Stimulated activated CD4-positive, alpha-beta T cell treated with anti-CD3 and anti-CD28 coated beads, Interleukin-4, amount 100 ng/mL, for 48 hours (primary cell): ENCODE results near the gene LRIG1.

ENCODE experiments used
- DNase-seq, 2 donors: peaks; one replicate each; pipeline ENCODE4 v3.0.0-alpha.2; 2020; ENCODE audit warnings: low read depth in 2 of 2

The LRIG1 gene

GRCh38 chr3:66500576-66501482 lies at the start of gene LRIG1:
LRIG1 (minus strand) TSS chr3:66501022; CDS start chr3:66500407, 615 bp downstream.
- DNase-seq, result peak; percentile 97 to 99

DNA sequence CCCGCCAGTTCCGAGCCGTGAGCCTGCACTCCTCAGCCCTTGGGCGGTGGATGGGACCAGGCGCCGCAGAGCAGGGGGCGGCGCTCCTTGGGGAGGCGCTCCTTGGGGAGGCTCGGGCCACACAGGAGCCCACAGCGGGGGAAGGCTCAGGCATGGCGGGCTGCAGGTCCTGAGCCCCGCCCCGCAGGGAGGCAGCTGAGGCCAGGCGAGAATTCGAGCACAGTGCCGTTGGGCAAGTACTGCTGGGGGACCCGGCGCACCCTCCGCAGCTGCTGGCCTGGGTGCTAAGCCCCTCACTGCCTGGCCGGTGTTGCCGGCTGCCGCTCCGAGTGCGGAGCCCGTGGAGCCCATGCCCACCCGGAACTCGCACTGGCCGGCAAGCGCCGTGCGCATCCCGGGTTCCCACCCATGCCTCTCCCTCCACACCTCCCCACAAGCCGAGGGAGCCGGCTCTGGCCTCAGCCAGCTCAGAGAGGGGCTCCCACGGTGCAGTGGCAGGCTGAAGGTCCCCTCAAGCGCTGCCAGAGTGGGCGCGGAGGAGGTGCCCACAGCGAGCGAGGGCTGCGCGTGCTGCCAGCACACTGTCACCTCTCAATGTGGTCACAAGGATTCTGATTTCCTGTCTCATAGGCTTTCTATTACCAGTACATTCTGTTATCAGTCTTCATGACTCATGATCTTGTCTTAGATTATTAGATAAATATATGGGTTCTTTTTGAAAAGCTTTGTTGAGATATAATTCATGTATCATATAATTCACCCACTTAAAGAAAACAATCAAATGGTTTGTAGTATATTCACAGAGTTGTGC lies 44.0 kb upstream of the LRIG1 start:
- no peak for DNase-seq

GRCh38 chr3:66542153-66542552 lies 41.3 kb upstream of the LRIG1 start:
- no peak for DNase-seq

- no peak for DNase-seq
Observed at GRCh38 chr3:66539466-66539989, 38.7 kb upstream of the LRIG1 start.

GRCh38 chr3:66538390-66538789 lies 37.6 kb upstream of the LRIG1 start:
- DNase-seq, result no peak

DNA sequence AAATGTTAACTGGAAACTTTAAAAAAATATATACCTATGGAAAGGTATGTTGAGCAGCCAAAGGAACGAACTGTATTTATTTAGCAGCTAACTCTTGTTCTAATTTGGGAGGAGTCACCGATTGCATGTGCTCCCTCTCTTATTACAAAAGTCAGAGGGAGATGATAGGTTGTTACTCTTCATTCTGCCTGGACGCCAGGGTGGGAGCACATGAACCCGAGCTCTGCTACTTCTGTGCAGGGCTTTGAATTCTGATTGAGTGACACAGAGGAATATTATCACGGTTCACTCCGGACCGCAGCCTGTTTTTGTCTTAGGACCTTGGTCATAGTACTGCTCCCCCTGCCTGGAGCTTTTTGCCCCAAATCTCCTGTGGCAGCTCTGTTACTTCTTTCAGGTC lies 36.9 kb upstream of the LRIG1 start:
- no peak for DNase-seq

- no peak for DNase-seq
Observed at GRCh38 chr3:66536791-66537190, 36.0 kb upstream of the LRIG1 start.

DNA sequence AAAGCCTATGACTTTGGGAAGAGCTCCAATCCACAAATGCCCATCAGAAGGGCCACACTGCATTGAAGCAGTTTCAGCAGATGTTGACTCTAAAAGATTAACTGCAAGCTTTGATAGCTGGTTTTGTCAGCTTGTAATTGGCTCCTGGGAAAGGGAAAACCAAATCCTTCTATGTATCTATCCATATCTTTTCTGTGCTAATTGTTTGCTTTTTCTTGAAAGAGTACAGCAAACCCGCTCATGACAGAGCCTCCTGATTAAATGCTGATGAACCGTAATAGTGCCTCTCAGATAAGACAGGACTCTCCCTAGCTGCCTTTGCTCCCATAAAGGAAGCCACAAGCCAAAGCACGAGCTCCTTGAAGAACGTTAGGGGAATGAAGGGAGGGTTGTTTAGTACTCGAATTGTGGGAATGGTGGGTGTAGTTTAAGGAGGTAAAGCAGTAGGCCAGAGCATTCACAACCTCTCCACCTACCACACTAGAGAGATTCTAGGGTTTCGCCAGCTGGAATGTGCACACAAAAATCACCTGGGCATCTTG lies 33.6 kb upstream of the LRIG1 start:
- no peak for DNase-seq

- DNase-seq, result no peak
Observed at GRCh38 chr3:66532613-66533012, 31.8 kb upstream of the LRIG1 start.

GRCh38 chr3:66532160-66532587 lies 31.4 kb upstream of the LRIG1 start:
- no peak for DNase-seq

DNA sequence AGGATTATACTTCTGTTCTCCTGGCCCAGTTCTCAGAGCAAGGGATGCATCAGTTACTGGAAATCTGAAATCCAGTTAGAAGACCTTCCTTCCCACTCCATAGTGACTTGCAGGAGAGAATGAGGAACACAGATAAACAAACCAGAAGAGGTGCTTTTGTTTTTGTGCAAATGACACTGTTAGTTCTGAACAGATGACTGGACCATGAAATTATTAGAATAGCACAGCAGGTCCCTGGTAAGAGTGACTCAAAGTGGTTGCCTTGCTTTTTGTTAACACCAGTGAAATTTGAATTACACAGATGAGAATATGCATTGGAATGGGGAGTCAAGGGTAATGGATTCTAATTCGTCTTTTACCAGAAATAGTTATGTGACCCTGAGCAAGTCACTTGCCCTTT lies 30.4 kb upstream of the LRIG1 start:
- DNase-seq, result no peak

GRCh38 chr3:66527246-66527645 lies 26.4 kb upstream of the LRIG1 start:
- no peak for DNase-seq

DNA sequence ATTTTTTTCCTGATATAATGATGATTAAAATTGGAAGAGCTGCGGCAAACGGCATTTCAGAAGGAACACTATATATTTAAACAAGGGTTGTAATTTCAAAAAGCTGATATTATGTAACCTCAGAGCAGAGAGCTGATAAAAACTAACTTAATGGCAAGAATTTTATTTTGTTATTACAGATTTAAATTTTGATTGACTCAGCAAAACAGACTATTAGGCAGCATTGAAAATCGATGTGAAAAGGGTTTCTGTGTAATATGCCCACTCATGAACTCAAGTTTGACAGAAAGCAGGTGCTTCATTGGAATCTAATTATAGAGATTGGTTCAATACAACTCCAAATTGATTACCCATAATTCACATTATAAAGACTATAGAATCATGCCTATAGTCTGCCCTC lies 24.9 kb upstream of the LRIG1 start:
- no peak for DNase-seq

DNA sequence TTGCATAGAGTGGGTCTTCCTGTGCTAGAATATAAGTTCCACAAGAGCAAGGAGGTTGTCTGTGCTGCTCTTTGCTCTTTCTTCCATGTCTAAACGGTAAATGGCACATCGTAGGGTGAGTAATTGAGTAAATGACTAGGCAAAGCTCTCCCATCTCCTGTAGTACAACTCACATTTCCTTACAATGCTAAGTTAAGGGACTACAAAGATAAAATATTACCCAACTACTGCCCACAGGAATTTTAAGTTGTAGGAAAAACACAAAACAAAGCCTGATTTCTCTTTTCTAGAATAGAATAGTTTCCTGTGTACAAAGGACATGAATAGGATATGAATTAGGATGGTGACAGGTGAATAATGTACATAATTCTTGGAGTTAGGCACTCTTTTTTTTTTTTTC lies 19.9 kb upstream of the LRIG1 start:
- DNase-seq, result no peak

- no peak for DNase-seq
Observed at GRCh38 chr3:66518644-66519043, 17.8 kb upstream of the LRIG1 start.

DNA sequence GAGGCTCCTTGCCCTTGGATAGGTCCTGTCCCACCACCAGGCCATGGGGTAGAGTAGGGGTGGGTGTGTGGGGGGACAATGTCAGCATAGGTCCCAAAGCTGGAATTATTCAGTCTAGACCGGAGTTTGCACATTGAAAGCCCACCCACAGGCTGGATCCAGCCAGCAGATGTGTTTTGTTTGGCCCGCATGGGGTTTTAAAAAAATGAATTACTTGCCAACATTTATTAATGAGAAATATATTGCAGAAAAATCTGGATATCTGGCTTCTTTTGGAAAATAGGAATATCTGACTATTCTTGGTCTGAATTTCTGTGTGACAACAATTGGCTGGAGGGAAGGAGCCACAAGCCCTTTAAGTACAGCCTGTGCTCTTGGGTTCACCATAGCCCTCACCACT lies 17.3 kb upstream of the LRIG1 start:
- no peak for DNase-seq

- DNase-seq, result no peak
Observed at GRCh38 chr3:66517241-66517640, 16.4 kb upstream of the LRIG1 start.

GRCh38 chr3:66508461-66508860 lies 7.6 kb upstream of the LRIG1 start:
- DNase-seq, result no peak

GRCh38 chr3:66507423-66508260 lies 6.8 kb upstream of the LRIG1 start:
- no peak for DNase-seq

- DNase-seq, result no peak
Observed at GRCh38 chr3:66506154-66506553, 5.3 kb upstream of the LRIG1 start.

DNA sequence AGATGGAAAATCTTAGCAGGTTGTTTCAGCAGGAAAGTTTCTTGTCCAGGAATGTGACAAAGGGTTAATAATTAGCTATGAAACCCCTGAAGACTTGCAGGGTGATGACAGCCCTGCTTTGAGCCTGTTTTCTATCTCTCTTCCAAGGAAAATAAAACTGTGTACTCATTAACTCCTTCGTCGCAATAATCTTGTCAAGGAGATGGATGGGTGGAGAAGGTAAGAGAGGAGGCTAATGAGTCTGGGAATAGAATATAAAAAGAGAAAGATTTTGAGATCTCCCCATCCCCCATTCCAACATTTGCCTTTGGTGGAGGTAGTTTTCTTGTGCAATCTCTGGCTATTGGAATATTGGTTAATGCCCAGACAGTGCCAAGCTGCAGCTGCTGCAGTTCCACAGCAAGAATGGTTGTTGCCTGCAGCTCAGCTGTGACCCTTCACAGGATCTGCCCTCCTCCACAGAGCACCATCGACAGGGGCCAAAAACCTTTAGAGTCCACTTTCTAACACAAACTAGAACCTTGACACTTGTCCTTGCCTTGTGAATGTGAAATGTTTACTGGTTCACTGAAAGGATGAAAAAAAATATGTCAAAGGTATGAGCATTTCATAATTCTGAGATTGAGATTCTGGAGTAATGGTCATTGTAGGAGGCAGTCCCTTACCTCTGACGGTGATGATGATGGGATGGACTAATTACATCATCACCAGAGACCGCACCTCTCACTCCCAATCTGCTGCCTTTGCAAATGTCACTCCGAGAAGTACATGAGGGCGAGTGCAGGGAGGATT lies 4.2 kb upstream of the LRIG1 start:
- no peak for DNase-seq
